ENCODE measurements around the gene RBBP4. TPM values are rescaled to one million over a fixed set of nuclear protein-coding genes. Genes with fewer than 3 reads are reported as not detected.
A peak's percentile ranks its signal among the peaks of the same experiment; 100 is the strongest.

The RBBP4 gene
- total and polyA plus RNA-seq, 2 of the 13 experiments (the other 11 are each of a cell fraction or from before 2014, with no cell fraction given), result 64.4 to 166 TPM

DNA sequence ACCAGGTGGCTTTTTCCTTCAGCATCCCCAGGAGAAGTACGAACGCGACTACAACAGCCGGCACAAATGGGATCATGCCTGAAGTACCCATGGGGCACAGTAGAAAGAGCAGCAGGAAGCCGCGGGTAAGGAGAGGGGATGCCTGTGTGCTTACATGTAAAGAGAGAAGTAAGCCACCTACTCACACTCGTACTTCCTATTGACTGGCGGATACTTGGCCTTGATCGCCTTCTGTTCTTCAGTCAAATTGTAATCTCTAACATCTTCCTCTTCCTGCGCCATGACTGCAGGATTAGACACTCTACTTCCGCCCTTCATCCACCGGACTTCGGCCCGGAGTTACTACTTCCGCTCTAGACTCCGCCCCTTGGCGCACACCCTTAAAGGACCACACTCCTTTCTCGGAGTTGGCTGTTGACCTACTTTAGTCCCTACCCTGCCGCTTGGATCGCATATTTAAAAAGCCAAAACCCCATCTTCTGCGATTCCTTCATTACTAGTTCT lies 708 bp upstream of the RBBP4 start, which contains the start of gene ZBTB8OS (continued):
- peak; percentile 71; the same call in 1 of the 2 replicates for TF ChIP-seq HNF4G (IDR thresholded peaks at IDR 0.05; ENCODE audit: borderline replicate concordance, low read depth, low read length)
- TF ChIP-seq HNF4G (CRISPR knock-in tag; IDR thresholded peaks at IDR 0.05; ENCODE audit: borderline replicate concordance, low read depth), result no peak
- no peak for TF ChIP-seq KLF9 (CRISPR knock-in tag; IDR thresholded peaks at IDR 0.05; ENCODE audit: low read depth)
- peak; percentile 76 for TF ChIP-seq POLR2G (IDR thresholded peaks at IDR 0.05; ENCODE audit: low read depth, low read length)
- TF ChIP-seq HNRNPH1 (optimal IDR thresholded peaks at IDR 0.05; ENCODE audit: low read depth, low read length), result no peak
- no peak for TF ChIP-seq ZNF451 (CRISPR knock-in tag; IDR thresholded peaks at IDR 0.05)
- TF ChIP-seq FOSL2 (CRISPR knock-in tag; IDR thresholded peaks at IDR 0.05), result peak; percentile 6; the same call in 1 of the 2 replicates
- no peak; the same call in 1 of the 2 replicates for TF ChIP-seq BCL6 (CRISPR knock-in tag; IDR thresholded peaks at IDR 0.05)
- no peak for TF ChIP-seq ZNF224 (CRISPR knock-in tag; IDR thresholded peaks at IDR 0.05)
- no peak for TF ChIP-seq ZNF557 (CRISPR knock-in tag; IDR thresholded peaks at IDR 0.05)
- no peak for TF ChIP-seq WIZ (CRISPR knock-in tag; IDR thresholded peaks at IDR 0.05)
- TF ChIP-seq ISL2 (CRISPR knock-in tag; IDR thresholded peaks at IDR 0.05), result no peak
- no peak for TF ChIP-seq DNMT3B (CRISPR knock-in tag; conservative IDR thresholded peaks at IDR 0.05)
- TF ChIP-seq ZNF782 (CRISPR knock-in tag; IDR thresholded peaks at IDR 0.05; ENCODE audit: borderline replicate concordance), result no peak
- TF ChIP-seq HDAC2 (CRISPR knock-in tag; IDR thresholded peaks at IDR 0.05), result peak; percentile 64; the same call in 1 of the 2 replicates
- TF ChIP-seq ZNF24 (IDR thresholded peaks at IDR 0.05), result no peak
- TF ChIP-seq ZNF710 (CRISPR knock-in tag; IDR thresholded peaks at IDR 0.05; ENCODE audit: borderline replicate concordance), result no peak
- no peak for TF ChIP-seq FUBP1 (CRISPR knock-in tag; IDR thresholded peaks at IDR 0.05; ENCODE audit: borderline replicate concordance)
- TF ChIP-seq, protein P1, sequence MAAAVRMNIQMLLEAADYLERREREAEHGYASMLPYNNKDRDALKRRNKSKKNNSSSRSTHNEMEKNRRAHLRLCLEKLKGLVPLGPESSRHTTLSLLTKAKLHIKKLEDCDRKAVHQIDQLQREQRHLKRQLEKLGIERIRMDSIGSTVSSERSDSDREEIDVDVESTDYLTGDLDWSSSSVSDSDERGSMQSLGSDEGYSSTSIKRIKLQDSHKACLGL (CRISPR knock-in tag; IDR thresholded peaks at IDR 0.05), result no peak
- no peak for TF ChIP-seq SNAI1 (CRISPR knock-in tag; IDR thresholded peaks at IDR 0.05; ENCODE audit: borderline replicate concordance)
- TF ChIP-seq KDM5A (IDR thresholded peaks at IDR 0.05; ENCODE audit: borderline replicate concordance, low read length), result peak; percentile 83
- TF ChIP-seq REPIN1 (CRISPR knock-in tag; IDR thresholded peaks at IDR 0.05; ENCODE audit: borderline replicate concordance, low read depth), result no peak
- TF ChIP-seq ZGPAT (CRISPR knock-in tag; IDR thresholded peaks at IDR 0.05), result peak; percentile 26; the same call in 1 of the 2 replicates
- no peak for TF ChIP-seq U2AF2 (IDR thresholded peaks at IDR 0.05; ENCODE audit: low read depth, low read length)
- TF ChIP-seq, protein P2, sequence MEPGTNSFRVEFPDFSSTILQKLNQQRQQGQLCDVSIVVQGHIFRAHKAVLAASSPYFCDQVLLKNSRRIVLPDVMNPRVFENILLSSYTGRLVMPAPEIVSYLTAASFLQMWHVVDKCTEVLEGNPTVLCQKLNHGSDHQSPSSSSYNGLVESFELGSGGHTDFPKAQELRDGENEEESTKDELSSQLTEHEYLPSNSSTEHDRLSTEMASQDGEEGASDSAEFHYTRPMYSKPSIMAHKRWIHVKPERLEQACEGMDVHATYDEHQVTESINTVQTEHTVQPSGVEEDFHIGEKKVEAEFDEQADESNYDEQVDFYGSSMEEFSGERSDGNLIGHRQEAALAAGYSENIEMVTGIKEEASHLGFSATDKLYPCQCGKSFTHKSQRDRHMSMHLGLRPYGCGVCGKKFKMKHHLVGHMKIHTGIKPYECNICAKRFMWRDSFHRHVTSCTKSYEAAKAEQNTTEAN (CRISPR knock-in tag; conservative IDR thresholded peaks at IDR 0.05), result no peak
